HepG2 (cell line): Measurements from ENCODE around the gene MRPL51. TPM values are rescaled to one million over a fixed set of nuclear protein-coding genes. Genes with fewer than 3 reads are reported as not detected.

ENCODE experiments used
- AHR ChIP-seq: IDR thresholded peaks from 2 replicates; pipeline ENCODE4 v1.6.1; 2018; ENCODE audit warnings: missing genetic modification reagents, missing compliant biosample characterization
- FOXJ3 ChIP-seq: sonication (generic); formaldehyde crosslinking; IDR thresholded peaks from 2 replicates; pipeline ENCODE4 v1.4.0; 2020; ENCODE audit warnings: missing genetic modification reagents, mild to moderate bottlenecking, borderline replicate concordance
- GFI1 ChIP-seq: sonication (generic); formaldehyde crosslinking; IDR thresholded peaks from 2 replicates; pipeline ENCODE4 v1.5.0; 2020; ENCODE audit warnings: missing genetic modification reagents, mild to moderate bottlenecking, borderline replicate concordance
- KLF12 ChIP-seq: sonication (generic); formaldehyde crosslinking; IDR thresholded peaks from 2 replicates; pipeline ENCODE4 v1.4.0; 2020; ENCODE audit warnings: missing genetic modification reagents, borderline replicate concordance
- MEIS1 ChIP-seq: sonication (generic); formaldehyde crosslinking; IDR thresholded peaks from 2 replicates; pipeline ENCODE4 v1.9.0; 2021; ENCODE audit warnings: mild to moderate bottlenecking, missing genetic modification reagents, moderate library complexity, borderline replicate concordance
- REST ChIP-seq, 2 experiments: IDR thresholded peaks; 2 replicates each; pipeline ENCODE4 v1.6.1; 2011 to 2012; ENCODE audit warnings: low read length in 2 of 2, borderline replicate concordance in 1 of 2, low read depth in 1 of 2, mild to moderate bottlenecking in 1 of 2, moderate library complexity in 1 of 2
- RNF2 ChIP-seq: fragments of 450-650 bp; conservative IDR thresholded peaks from 2 replicates; pipeline ENCODE4 v1.6.1; 2016; ENCODE audit warnings: low read depth
- SPEN ChIP-seq: sonication (generic); formaldehyde crosslinking; IDR thresholded peaks from 2 replicates; pipeline ENCODE4 v1.5.1; 2020; ENCODE audit warnings: low read depth, mild to moderate bottlenecking, missing genetic modification reagents
- ZC3H4 ChIP-seq: sonication (generic); formaldehyde crosslinking; IDR thresholded peaks from 2 replicates; pipeline ENCODE4 v1.4.0; 2020; ENCODE audit warnings: missing genetic modification reagents, borderline replicate concordance
- ZNF326 ChIP-seq: sonication (generic); formaldehyde crosslinking; IDR thresholded peaks from 2 replicates; pipeline ENCODE4 v1.4.0; 2020; ENCODE audit warnings: missing genetic modification reagents, borderline replicate concordance
- ZNF350 ChIP-seq: sonication (generic); formaldehyde crosslinking; IDR thresholded peaks from 2 replicates; pipeline ENCODE4 v1.4.0; 2020; ENCODE audit warnings: mild to moderate bottlenecking, low read depth, missing genetic modification reagents, borderline replicate concordance
- ZNF354B ChIP-seq: sonication (generic); formaldehyde crosslinking; IDR thresholded peaks from 2 replicates; pipeline ENCODE4 v1.8.0; 2022; ENCODE audit warnings: mild to moderate bottlenecking, missing genetic modification reagents
- ZNF382 ChIP-seq: sonication (generic); formaldehyde crosslinking; IDR thresholded peaks from 2 replicates; pipeline ENCODE4 v1.5.0; 2020; ENCODE audit warnings: missing genetic modification reagents, mild to moderate bottlenecking, borderline replicate concordance
- ZNF431 ChIP-seq: sonication (generic); formaldehyde crosslinking; IDR thresholded peaks from 2 replicates; pipeline ENCODE4 v1.9.0; 2022; ENCODE audit warnings: missing genetic modification reagents, low read depth, mild to moderate bottlenecking, borderline replicate concordance
- ZNF496 ChIP-seq: sonication (generic); formaldehyde crosslinking; IDR thresholded peaks from 2 replicates; pipeline ENCODE4 v1.8.1; 2023; ENCODE audit warnings: mild to moderate bottlenecking, moderate library complexity, missing genetic modification reagents; ENCODE audit not compliant: insufficient replicate concordance
- ZNF543 ChIP-seq: sonication (generic); formaldehyde crosslinking; IDR thresholded peaks from 2 replicates; pipeline ENCODE4 v1.4.0; 2020; ENCODE audit warnings: mild to moderate bottlenecking, missing genetic modification reagents
- ZNF691 ChIP-seq: sonication (generic); formaldehyde crosslinking; IDR thresholded peaks from 2 replicates; pipeline ENCODE4 v1.4.0; 2020; ENCODE audit warnings: missing genetic modification reagents, low read depth, mild to moderate bottlenecking, borderline replicate concordance
- ZNF713 ChIP-seq: sonication (generic); formaldehyde crosslinking; IDR thresholded peaks from 2 replicates; pipeline ENCODE4 v1.4.0; 2020; ENCODE audit warnings: mild to moderate bottlenecking, missing genetic modification reagents
- ZNF800 ChIP-seq: sonication (generic); formaldehyde crosslinking; IDR thresholded peaks from 2 replicates; pipeline ENCODE4 v1.4.0; 2020; ENCODE audit warnings: missing genetic modification reagents
- polyA plus RNA-seq, 8 experiments: library from polyadenylated mRNA; depleted of rRNA in 3 of 8; stranded (reverse) in 7 of 8; unstranded in 1 of 8; fragments of >200 nt; fragmentation: Illumina TruSeq in 4 of 8; extraction: Trizol in 4 of 8; gene quantifications; 2 replicates each; pipeline versions ENCODE4 v1.2.1 to v1.2.3, GENCODE V29; 2011 to 2016; ENCODE audit warnings: low read depth in 4 of 8, missing spikeins in 1 of 8, mixed read lengths in 1 of 8; ENCODE audit not compliant: insufficient read depth in 1 of 8
- total RNA-seq, 5 experiments: library from RNA; depleted of rRNA; stranded (reverse); fragments of >200 nt; fragmentation: Illumina TruSeq; extraction: Trizol; gene quantifications; 2 replicates each; pipeline ENCODE4 v1.2.3, GENCODE V29; 2016; ENCODE audit warnings: low read depth in 1 of 5
- TF ChIP-seq, protein P1 (sequence below): IDR thresholded peaks from 2 replicates; pipeline ENCODE4 v1.6.1; 2016; ENCODE audit warnings: low read depth, borderline replicate concordance
- TF ChIP-seq, protein P2 (sequence below): sonication (generic); formaldehyde crosslinking; IDR thresholded peaks from 2 replicates; pipeline ENCODE4 v1.8.1; 2023; ENCODE audit warnings: mild to moderate bottlenecking, missing genetic modification reagents

Gene MRPL51
- total and polyA plus RNA-seq, 2 of the 13 experiments (the other 11 are each of a cell fraction or from before 2014, with no cell fraction given): 64.8 to 278 TPM

- TF ChIP-seq ZNF800 (CRISPR knock-in tag) (no peak; the same call in 1 of the 2 replicates), GFI1 (no peak), REST (IDR thresholded peaks at IDR 0.05; ENCODE audit: borderline replicate concordance in 1 of 2, low read depth in 1 of 2, low read length in 2 of 2) (no peak), ZNF496 (CRISPR knock-in tag) (no peak), ZNF543 (CRISPR knock-in tag) (no peak), ZNF691 (CRISPR knock-in tag) (no peak; the same call in 1 of the 2 replicates), ZNF382 (CRISPR knock-in tag) (no peak), ZNF354B (no peak), AHR (no peak), FOXJ3 (CRISPR knock-in tag) (no peak), RNF2 (no peak), MEIS1 (CRISPR knock-in tag) (no peak; the same call in 1 of the 2 replicates), ZNF350 (CRISPR knock-in tag) (no peak), ZNF326 (CRISPR knock-in tag) (no peak), ZC3H4 (CRISPR knock-in tag) (peak; percentile 71; the same call in 1 of the 2 replicates), KLF12 (CRISPR knock-in tag) (no peak), ZNF713 (CRISPR knock-in tag) (0 out of 2 replicates have a peak, but pooled peaks have one; percentile 59), ZNF431 (CRISPR knock-in tag) (no peak), SPEN (CRISPR knock-in tag) (no peak)
- TF ChIP-seq, protein P1, sequence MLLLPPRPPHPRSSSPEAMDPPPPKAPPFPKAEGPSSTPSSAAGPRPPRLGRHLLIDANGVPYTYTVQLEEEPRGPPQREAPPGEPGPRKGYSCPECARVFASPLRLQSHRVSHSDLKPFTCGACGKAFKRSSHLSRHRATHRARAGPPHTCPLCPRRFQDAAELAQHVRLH (CRISPR knock-in tag): no peak
- TF ChIP-seq, protein P2, sequence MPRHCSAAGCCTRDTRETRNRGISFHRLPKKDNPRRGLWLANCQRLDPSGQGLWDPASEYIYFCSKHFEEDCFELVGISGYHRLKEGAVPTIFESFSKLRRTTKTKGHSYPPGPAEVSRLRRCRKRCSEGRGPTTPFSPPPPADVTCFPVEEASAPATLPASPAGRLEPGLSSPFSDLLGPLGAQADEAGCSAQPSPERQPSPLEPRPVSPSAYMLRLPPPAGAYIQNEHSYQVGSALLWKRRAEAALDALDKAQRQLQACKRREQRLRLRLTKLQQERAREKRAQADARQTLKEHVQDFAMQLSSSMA (CRISPR knock-in tag): 0 out of 2 replicates have a peak, but pooled peaks have one; percentile 35
These were observed 42.1 kb upstream of the MRPL51 start (continued) for GRCh38 chr12:6534945-6535696.
